Neural cell (in vitro differentiated cells): ENCODE measurements around the gene DIS3L.

Source experiments
- EZH2 ChIP-seq: fragments of 200-600, 300-800 bp; shearing (Covaris generic), sonication (generic); IDR thresholded peaks from 2 replicates; pipeline ENCODE4 v1.6.1; 2014; ENCODE audit warnings: antibody characterized with exemption, low read length, borderline replicate concordance, mild to moderate bottlenecking; ENCODE audit not compliant: insufficient read depth, poor library complexity, severe bottlenecking
- SMC3 ChIP-seq: fragments of 450-650 bp; conservative IDR thresholded peaks from 2 replicates; pipeline ENCODE4 v1.6.1; 2014; ENCODE audit warnings: antibody characterized with exemption, mild to moderate bottlenecking, moderate library complexity; ENCODE audit not compliant: poor library complexity
- TAF1 ChIP-seq: IDR thresholded peaks from 2 replicates; pipeline ENCODE4 v1.6.1; 2012; ENCODE audit warnings: low read depth
- TF ChIP-seq, protein P1 (sequence below): fragments of 450-650 bp; IDR thresholded peaks from 2 replicates; pipeline ENCODE4 v1.5.1; 2014; ENCODE audit warnings: antibody characterized with exemption, mild to moderate bottlenecking, moderate library complexity; ENCODE audit not compliant: poor library complexity, severe bottlenecking

DNA sequence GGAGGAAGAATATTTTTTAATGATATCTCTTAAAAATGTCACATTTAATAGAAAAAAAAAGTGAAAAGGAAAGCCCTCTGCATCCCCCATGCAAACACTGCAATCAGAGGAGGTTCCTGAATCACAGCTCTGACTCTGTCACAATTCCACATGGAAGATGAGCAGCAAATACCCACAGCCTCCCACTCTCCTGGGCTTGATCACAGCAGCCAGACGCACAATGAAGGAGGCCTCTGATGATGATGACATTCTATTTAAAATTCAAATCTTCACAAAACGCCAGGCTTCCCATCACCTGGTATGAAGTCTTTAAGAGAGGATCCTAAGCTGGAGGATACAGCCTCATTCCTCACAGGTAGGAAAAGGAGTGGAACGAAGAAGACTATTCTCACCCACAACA, 9.1 kb upstream of the DIS3L start:
- TF ChIP-seq SMC3 = no peak
- TF ChIP-seq TAF1 = no peak
- TF ChIP-seq EZH2 = no peak
- TF ChIP-seq, protein P1, sequence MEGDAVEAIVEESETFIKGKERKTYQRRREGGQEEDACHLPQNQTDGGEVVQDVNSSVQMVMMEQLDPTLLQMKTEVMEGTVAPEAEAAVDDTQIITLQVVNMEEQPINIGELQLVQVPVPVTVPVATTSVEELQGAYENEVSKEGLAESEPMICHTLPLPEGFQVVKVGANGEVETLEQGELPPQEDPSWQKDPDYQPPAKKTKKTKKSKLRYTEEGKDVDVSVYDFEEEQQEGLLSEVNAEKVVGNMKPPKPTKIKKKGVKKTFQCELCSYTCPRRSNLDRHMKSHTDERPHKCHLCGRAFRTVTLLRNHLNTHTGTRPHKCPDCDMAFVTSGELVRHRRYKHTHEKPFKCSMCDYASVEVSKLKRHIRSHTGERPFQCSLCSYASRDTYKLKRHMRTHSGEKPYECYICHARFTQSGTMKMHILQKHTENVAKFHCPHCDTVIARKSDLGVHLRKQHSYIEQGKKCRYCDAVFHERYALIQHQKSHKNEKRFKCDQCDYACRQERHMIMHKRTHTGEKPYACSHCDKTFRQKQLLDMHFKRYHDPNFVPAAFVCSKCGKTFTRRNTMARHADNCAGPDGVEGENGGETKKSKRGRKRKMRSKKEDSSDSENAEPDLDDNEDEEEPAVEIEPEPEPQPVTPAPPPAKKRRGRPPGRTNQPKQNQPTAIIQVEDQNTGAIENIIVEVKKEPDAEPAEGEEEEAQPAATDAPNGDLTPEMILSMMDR = no peak
